ENCODE results near the gene PIGQ.

PIGQ gene

DNA sequence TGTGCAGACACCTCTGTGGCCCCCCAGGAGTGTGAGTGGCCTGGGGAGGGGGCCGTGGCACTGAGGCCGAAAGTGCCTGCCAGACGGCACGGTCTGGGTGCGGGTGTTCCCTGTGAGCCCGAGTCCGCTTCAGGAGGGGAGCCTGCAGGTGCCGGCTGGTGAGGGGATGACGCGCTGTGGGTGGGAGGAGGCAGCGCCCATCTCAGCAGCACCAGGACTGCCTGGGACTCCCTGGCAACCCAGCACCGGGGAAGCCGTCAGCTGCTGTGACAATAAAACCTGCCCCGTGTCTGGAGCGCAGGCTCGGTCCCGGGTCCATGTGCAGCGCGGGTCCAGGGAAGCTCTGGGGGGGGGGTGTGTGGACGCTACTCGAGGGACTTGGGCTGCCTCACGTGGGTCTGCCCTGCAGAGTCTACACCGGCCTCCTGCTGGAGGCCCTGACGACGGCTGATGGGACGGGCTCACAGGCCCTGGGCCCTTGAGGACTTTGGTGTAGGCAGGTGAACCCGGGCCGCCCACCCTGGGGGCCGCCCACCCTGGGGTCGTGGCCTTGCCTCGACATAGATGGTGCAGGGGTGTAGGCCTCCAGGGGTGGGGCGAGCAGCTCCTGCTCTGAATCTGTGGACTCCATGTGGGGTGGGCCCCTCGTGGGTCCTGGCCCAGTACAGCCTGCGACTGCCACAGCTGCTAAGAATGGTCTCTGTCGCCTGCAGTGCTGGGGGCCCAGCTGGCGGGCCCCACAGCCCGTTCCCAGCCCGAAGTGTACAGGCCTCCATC, 14.2 kb downstream of the PIGQ start:
- no peak for DNase-seq (ENCODE audit: low read depth in 2 of 2)
- no peak overlapping the region for H3K4me3 ChIP-seq (replicated peaks in 1 of 2; ENCODE audit: low read depth in 2 of 2, low read length in 2 of 2)
- TF ChIP-seq, protein P1, sequence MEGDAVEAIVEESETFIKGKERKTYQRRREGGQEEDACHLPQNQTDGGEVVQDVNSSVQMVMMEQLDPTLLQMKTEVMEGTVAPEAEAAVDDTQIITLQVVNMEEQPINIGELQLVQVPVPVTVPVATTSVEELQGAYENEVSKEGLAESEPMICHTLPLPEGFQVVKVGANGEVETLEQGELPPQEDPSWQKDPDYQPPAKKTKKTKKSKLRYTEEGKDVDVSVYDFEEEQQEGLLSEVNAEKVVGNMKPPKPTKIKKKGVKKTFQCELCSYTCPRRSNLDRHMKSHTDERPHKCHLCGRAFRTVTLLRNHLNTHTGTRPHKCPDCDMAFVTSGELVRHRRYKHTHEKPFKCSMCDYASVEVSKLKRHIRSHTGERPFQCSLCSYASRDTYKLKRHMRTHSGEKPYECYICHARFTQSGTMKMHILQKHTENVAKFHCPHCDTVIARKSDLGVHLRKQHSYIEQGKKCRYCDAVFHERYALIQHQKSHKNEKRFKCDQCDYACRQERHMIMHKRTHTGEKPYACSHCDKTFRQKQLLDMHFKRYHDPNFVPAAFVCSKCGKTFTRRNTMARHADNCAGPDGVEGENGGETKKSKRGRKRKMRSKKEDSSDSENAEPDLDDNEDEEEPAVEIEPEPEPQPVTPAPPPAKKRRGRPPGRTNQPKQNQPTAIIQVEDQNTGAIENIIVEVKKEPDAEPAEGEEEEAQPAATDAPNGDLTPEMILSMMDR (IDR thresholded peaks at IDR 0.05; ENCODE audit: low read depth, low read length) = no peak

- DNase-seq (ENCODE audit: low read depth in 2 of 2) = no peak
- H3K4me3 ChIP-seq (replicated peaks in 1 of 2; ENCODE audit: low read depth in 2 of 2, low read length in 2 of 2) = no peak overlapping the region
- TF ChIP-seq, protein P1 (IDR thresholded peaks at IDR 0.05; ENCODE audit: low read depth, low read length) = no peak
These were observed 15.6 kb downstream of the PIGQ start for GRCh38 chr16:585351-585750.

GRCh38 chr16:586047-586644, 16.4 kb downstream of the PIGQ start:
- TF ChIP-seq, protein P1 (IDR thresholded peaks at IDR 0.05; ENCODE audit: low read depth, low read length) = no peak
- peak in 1 of 2 donors; percentile 36 for DNase-seq (ENCODE audit: low read depth in 2 of 2)
- no peak overlapping the region for H3K4me3 ChIP-seq (replicated peaks in 1 of 2; ENCODE audit: low read depth in 2 of 2, low read length in 2 of 2)

DNA sequence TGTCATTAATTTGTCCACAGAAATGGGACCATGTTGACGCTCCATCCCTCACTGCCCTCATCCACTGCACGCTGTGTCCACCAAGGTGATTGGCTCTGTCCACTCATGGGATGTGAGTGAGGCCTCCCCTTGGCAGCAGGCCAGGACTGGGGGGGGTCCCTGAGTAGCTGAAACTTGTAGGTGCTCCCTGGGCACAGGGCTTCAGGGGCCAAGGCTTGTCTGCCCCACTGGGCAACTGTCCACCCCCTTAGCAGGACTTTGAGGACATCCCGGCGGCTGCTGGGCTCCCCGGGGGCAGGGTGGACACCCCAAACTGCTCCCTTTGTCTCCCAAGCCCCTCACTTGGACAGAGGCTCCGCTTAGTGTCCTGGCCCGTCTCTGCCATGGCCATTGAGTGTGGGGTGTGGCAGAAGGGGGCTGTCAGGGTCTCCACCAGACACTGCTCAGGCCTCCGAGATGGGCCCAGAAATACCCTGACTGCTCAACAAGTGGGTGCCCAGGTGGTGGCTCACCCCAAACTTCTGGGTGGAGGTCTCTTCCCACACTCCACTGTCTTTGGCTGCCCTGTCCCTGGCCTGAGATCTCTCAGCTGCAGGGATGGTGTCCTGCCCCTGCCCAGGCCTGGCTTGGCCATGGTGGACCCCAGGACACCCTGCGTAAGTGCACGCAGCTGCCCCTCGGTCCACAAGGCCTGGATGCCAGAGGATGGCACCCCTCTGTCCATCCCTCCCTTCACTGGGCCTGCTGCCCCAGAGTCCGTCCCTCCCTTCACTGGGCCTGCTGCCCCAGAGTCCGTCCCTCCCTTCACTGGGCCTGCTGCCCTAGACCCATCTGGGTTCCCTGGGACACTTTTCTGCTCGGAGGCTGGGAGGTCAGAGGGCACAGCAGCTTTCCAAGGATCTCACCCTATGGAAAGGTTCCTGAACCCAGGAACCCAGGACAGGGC, 17.1 kb downstream of the PIGQ start:
- no peak for DNase-seq (ENCODE audit: low read depth in 2 of 2)
- TF ChIP-seq, protein P1 (IDR thresholded peaks at IDR 0.05; ENCODE audit: low read depth, low read length) = no peak
- H3K4me3 ChIP-seq (replicated peaks in 1 of 2; ENCODE audit: low read depth in 2 of 2, low read length in 2 of 2) = no peak overlapping the region

DNA sequence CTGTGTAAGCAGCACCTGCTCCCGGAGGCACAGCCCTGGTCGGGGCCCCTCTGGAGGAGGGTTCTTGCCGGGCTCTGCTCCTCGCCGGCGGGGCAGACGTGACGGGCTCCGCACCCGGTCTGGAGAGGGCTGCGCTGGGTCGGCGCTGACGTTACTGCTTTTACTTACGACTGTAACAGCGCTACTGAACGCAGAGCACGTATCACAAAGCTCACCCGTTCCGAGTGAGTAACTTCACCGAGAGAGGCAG, 18.8 kb downstream of the PIGQ start:
- peak overlapping the region; percentile 71 to 93 for H3K4me3 ChIP-seq (replicated peaks in 1 of 2; ENCODE audit: low read depth in 2 of 2, low read length in 2 of 2)
- TF ChIP-seq, protein P1 (IDR thresholded peaks at IDR 0.05; ENCODE audit: low read depth, low read length) = no peak
- peak; percentile 72 to 75 for DNase-seq (ENCODE audit: low read depth in 2 of 2)

- peak; percentile 98 for DNase-seq (ENCODE audit: low read depth in 2 of 2)
- TF ChIP-seq, protein P1 (IDR thresholded peaks at IDR 0.05; ENCODE audit: low read depth, low read length) = no peak
- peak overlapping the region; percentile 71 to 93 for H3K4me3 ChIP-seq (replicated peaks in 1 of 2; ENCODE audit: low read depth in 2 of 2, low read length in 2 of 2)
These were observed 19.3 kb downstream of the PIGQ start for GRCh38 chr16:588889-589657.

All from cardiac fibroblast (primary cell).